SU-DHL-6 (cell line): ENCODE measurements around the gene TANGO2.

ENCODE experiments used
- H2AFZ ChIP-seq: fragments of 200-600 bp; sonication (generic); 2 replicates; pipeline ENCODE4 v1.6.1; 2014; ENCODE audit warnings: low read depth, mild to moderate bottlenecking, moderate library complexity, mixed read lengths, antibody characterized with exemption, low read length; ENCODE audit not compliant: severe bottlenecking
- H3F3A ChIP-seq: fragments of 200-600 bp; shearing (Covaris generic); 2 replicates; pipeline ENCODE4 v1.6.0; 2016; ENCODE audit warnings: antibody characterized with exemption, mild to moderate bottlenecking; ENCODE audit not compliant: insufficient read depth
- H3K27ac ChIP-seq: fragments of 200-600 bp; sonication (generic); 2 replicates; pipeline ENCODE4 v1.5.1; 2016; ENCODE audit warnings: low read depth, mild to moderate bottlenecking, low read length, moderate library complexity, mixed read lengths
- H3K27me3 ChIP-seq: fragments of 200-600 bp; sonication (generic), shearing (Covaris generic); 2 replicates; pipeline ENCODE4 v1.6.0; 2014; ENCODE audit warnings: mild to moderate bottlenecking, low read length
- H3K36me3 ChIP-seq: fragments of 200-600 bp; sonication (generic); 2 replicates; pipeline ENCODE4 v1.6.1; 2014; ENCODE audit warnings: mild to moderate bottlenecking, low read length, mixed read lengths
- H3K4me2 ChIP-seq: fragments of 300-600, 200-600 bp; shearing (Covaris generic), sonication (generic); 2 replicates; pipeline ENCODE4 v1.6.0; 2014; ENCODE audit warnings: low read length, low read depth, mild to moderate bottlenecking; ENCODE audit not compliant: poor library complexity, severe bottlenecking
- H3K4me3 ChIP-seq: fragments of 200-600 bp; sonication (generic); 2 replicates; pipeline ENCODE4 v1.5.1; 2014; ENCODE audit warnings: antibody characterized with exemption, low read length, mild to moderate bottlenecking, mixed read lengths; ENCODE audit not compliant: insufficient read depth, poor library complexity, severe bottlenecking
- H3K79me2 ChIP-seq: fragments of 200-600 bp; sonication (generic); 2 replicates; pipeline ENCODE4 v1.6.1; 2014; ENCODE audit warnings: mild to moderate bottlenecking, low read length, moderate library complexity; ENCODE audit not compliant: insufficient read depth
- H3K9ac ChIP-seq: fragments of 200-600 bp; sonication (generic); 2 replicates; pipeline ENCODE4 v1.7.0; 2014; ENCODE audit warnings: mild to moderate bottlenecking, low read length
- H3K9me2 ChIP-seq: fragments of 200-600 bp; sonication (generic); replicated peaks from 2 replicates; pipeline ENCODE4 v1.6.1; 2014; ENCODE audit warnings: low read length; ENCODE audit not compliant: insufficient read depth
- H3K9me3 ChIP-seq: fragments of 200-600 bp; sonication (generic); 2 replicates; pipeline ENCODE4 v1.6.1; 2014; ENCODE audit warnings: low read length, mixed read lengths; ENCODE audit not compliant: insufficient read depth
- H4K20me1 ChIP-seq: fragments of 200-600 bp; sonication (generic); 2 replicates; pipeline ENCODE4 v1.6.1; 2014; ENCODE audit warnings: low read depth, mild to moderate bottlenecking, antibody characterized with exemption, low read length, moderate library complexity, mixed read lengths
- CTCF ChIP-seq: fragments of 200-600 bp; sonication (generic); IDR thresholded peaks from one replicate; pipeline ENCODE4 v1.5.1; 2017; ENCODE audit warnings: antibody characterized with exemption, mild to moderate bottlenecking, low read length, moderate library complexity; ENCODE audit not compliant: insufficient read depth, poor library complexity, severe bottlenecking
- EZH2phosphoT487 ChIP-seq: fragments of 200-600 bp; sonication (generic), shearing (Covaris generic); conservative IDR thresholded peaks from 2 replicates; pipeline ENCODE4 v1.6.1; 2018; ENCODE audit warnings: mild to moderate bottlenecking, antibody characterized with exemption, low read length, moderate library complexity, mixed read lengths

The TANGO2 gene

GRCh38 chr22:19994851-19995610, 25.9 kb upstream of the TANGO2 start:
- Histone ChIP-seq H3K27ac (no peak overlapping the region), H3K4me3 (no peak overlapping the region), H3K9ac (no peak overlapping the region), H3K9me3 (no peaks in the 10 kb centered on the region), H3K4me2 (no peak overlapping the region), H3K36me3 (no peaks in the 10 kb centered on the region), H3K79me2 (no peaks in the 10 kb centered on the region), H3K9me2 (no peaks in the 10 kb centered on the region), H3K27me3 (no peaks in the 10 kb centered on the region), H3F3A (no peaks in the 10 kb centered on the region), H2AFZ (no peak overlapping the region), H4K20me1 (no peaks in the 10 kb centered on the region)
- no peak for TF ChIP-seq CTCF
- TF ChIP-seq EZH2phosphoT487: no peak

- Histone ChIP-seq H3K9ac (no peak overlapping the region), H3K27ac (no peak overlapping the region), H3K9me2 (no peaks in the 10 kb centered on the region), H2AFZ (no peak overlapping the region), H3K4me3 (no peak overlapping the region), H3F3A (no peaks in the 10 kb centered on the region), H3K9me3 (no peaks in the 10 kb centered on the region), H3K4me2 (no peak overlapping the region), H4K20me1 (no peaks in the 10 kb centered on the region), H3K36me3 (no peaks in the 10 kb centered on the region), H3K79me2 (no peaks in the 10 kb centered on the region), H3K27me3 (no peaks in the 10 kb centered on the region)
- no peak for TF ChIP-seq EZH2phosphoT487
- TF ChIP-seq CTCF: no peak
Measured at GRCh38 chr22:19995611-19996339, 25.1 kb upstream of the TANGO2 start.

GRCh38 chr22:19996694-19997384, 24.1 kb upstream of the TANGO2 start:
- H3K4me2 ChIP-seq: no peak overlapping the region
- no peak overlapping the region for H3K27ac ChIP-seq
- TF ChIP-seq EZH2phosphoT487: no peak
- TF ChIP-seq CTCF: no peak
- no peak overlapping the region for H3K9ac ChIP-seq
- no peaks in the 10 kb centered on the region for H3F3A ChIP-seq
- H3K27me3 ChIP-seq: no peaks in the 10 kb centered on the region
- H3K9me2 ChIP-seq: no peaks in the 10 kb centered on the region
- no peak overlapping the region for H3K4me3 ChIP-seq
- H3K79me2 ChIP-seq: no peaks in the 10 kb centered on the region
- no peaks in the 10 kb centered on the region for H3K9me3 ChIP-seq
- H2AFZ ChIP-seq: no peak overlapping the region
- no peaks in the 10 kb centered on the region for H4K20me1 ChIP-seq
- no peaks in the 10 kb centered on the region for H3K36me3 ChIP-seq
